ENCODE data around the gene GAB3.

The GAB3 gene

GRCh38 chrX:154751669-154752271 lies 893 bp upstream of the GAB3 start:
- no peak for DNase-seq (ENCODE audit: low read depth in 4 of 4, low spot score in 1 of 4)

- DNase-seq (ENCODE audit: low read depth in 4 of 4, low spot score in 1 of 4) = no peak
Measured at GRCh38 chrX:154751203-154751668, 359 bp upstream of the GAB3 start.

- DNase-seq (ENCODE audit: low read depth in 4 of 4, low spot score in 1 of 4) = no peak
Measured at GRCh38 chrX:154749856-154750255, 1.0 kb downstream of the GAB3 start.

GRCh38 chrX:154748712-154749339 lies 2.1 kb downstream of the GAB3 start:
- DNase-seq (ENCODE audit: low read depth in 4 of 4, low spot score in 1 of 4) = peak in 1 of 4 experiments; percentile 14

- no peak for DNase-seq (ENCODE audit: low read depth in 4 of 4, low spot score in 1 of 4)
Measured at GRCh38 chrX:154742613-154743012, 8.3 kb downstream of the GAB3 start.

GRCh38 chrX:154739952-154740465 lies 10.9 kb downstream of the GAB3 start:
- no peak for DNase-seq (ENCODE audit: low read depth in 4 of 4, low spot score in 1 of 4)

- no peak for DNase-seq (ENCODE audit: low read depth in 4 of 4, low spot score in 1 of 4)
Measured at GRCh38 chrX:154738011-154738738, 12.7 kb downstream of the GAB3 start.

GRCh38 chrX:154737136-154737535 lies 13.7 kb downstream of the GAB3 start:
- no peak for DNase-seq (ENCODE audit: low read depth in 4 of 4, low spot score in 1 of 4)

- DNase-seq (ENCODE audit: low read depth in 4 of 4, low spot score in 1 of 4) = no peak
Measured at GRCh38 chrX:154735695-154736393, 15.0 kb downstream of the GAB3 start.

GRCh38 chrX:154734061-154734781 lies 16.7 kb downstream of the GAB3 start:
- DNase-seq (ENCODE audit: low read depth in 4 of 4, low spot score in 1 of 4) = no peak

- DNase-seq (ENCODE audit: low read depth in 4 of 4, low spot score in 1 of 4) = no peak
Measured at GRCh38 chrX:154733066-154733425, 17.8 kb downstream of the GAB3 start.

- no peak for DNase-seq (ENCODE audit: low read depth in 4 of 4, low spot score in 1 of 4)
Measured at GRCh38 chrX:154732421-154733065, 18.3 kb downstream of the GAB3 start.

- no peak for DNase-seq (ENCODE audit: low read depth in 4 of 4, low spot score in 1 of 4)
Measured at GRCh38 chrX:154731881-154732280, 19.0 kb downstream of the GAB3 start.

- DNase-seq (ENCODE audit: low read depth in 4 of 4, low spot score in 1 of 4) = no peak
Measured at GRCh38 chrX:154731184-154731583, 19.7 kb downstream of the GAB3 start.

- DNase-seq (ENCODE audit: low read depth in 4 of 4, low spot score in 1 of 4) = no peak
Measured at GRCh38 chrX:154730253-154730891, 20.5 kb downstream of the GAB3 start.

- no peak for DNase-seq (ENCODE audit: low read depth in 4 of 4, low spot score in 1 of 4)
Measured at GRCh38 chrX:154729439-154729838, 21.4 kb downstream of the GAB3 start.

GRCh38 chrX:154728431-154729190 lies 22.3 kb downstream of the GAB3 start:
- DNase-seq (ENCODE audit: low read depth in 4 of 4, low spot score in 1 of 4) = no peak

GRCh38 chrX:154727871-154728270 lies 23.0 kb downstream of the GAB3 start:
- no peak for DNase-seq (ENCODE audit: low read depth in 4 of 4, low spot score in 1 of 4)

GRCh38 chrX:154727418-154727817 lies 23.5 kb downstream of the GAB3 start:
- DNase-seq (ENCODE audit: low read depth in 4 of 4, low spot score in 1 of 4) = no peak
